ENCODE data around the gene CLOCK. TPM values are rescaled to one million over a fixed set of nuclear protein-coding genes. Genes with fewer than 3 reads are reported as not detected.
"Not testable (repeated sequence)": the region's sequence is repeated elsewhere in the genome, so short reads cannot be mapped to it uniquely, and the experiment has no call there.

Gene CLOCK
- 26.2 and 29.3 TPM in 2 replicates for total RNA-seq
- 9.6 and 10.4 TPM in 2 replicates for polyA plus RNA-seq

GRCh38 chr4:55546756-55547465, at the start of gene CLOCK:
Gene CLOCK, minus strand, starts transcription at chr4:55546909. Its CDS starts 64,124 bp downstream, at chr4:55482785.
- Histone ChIP-seq H4K20me1 (ENCODE audit: insufficient read depth, poor library complexity, severe bottlenecking) (peaks cover 12% of the 10 kb centered on the region), H2AFZ (peak within 1 kb of the TSS; percentile 90), H3K27ac (peak within 1 kb of the TSS; percentile 96), H3K9me3 (ENCODE audit: low read depth) (no peaks in the 10 kb centered on the region), H3K27me3 (no peaks in the 10 kb centered on the region), H3K79me2 (peaks cover 34% of the 10 kb centered on the region), H3K4me1 (ENCODE audit: insufficient read depth) (peaks cover 31% of the 10 kb centered on the region), H3K36me3 (replicated peaks; ENCODE audit: insufficient read depth, low read depth) (no peaks in the 10 kb centered on the region), H3K9me2 (replicated peaks; ENCODE audit: insufficient read depth) (no peaks in the 10 kb centered on the region), H3K4me3 (peak within 1 kb of the TSS; percentile 70), H3K4me2 (peak within 1 kb of the TSS; percentile 87)
- peak; percentile 55 for TF ChIP-seq CTCF (IDR thresholded peaks at IDR 0.05; ENCODE audit: poor library complexity)
- no peak for TF ChIP-seq EZH2phosphoT487 (IDR thresholded peaks at IDR 0.05; ENCODE audit: low read depth, severe bottlenecking, unreplicated experiment)
- WGBS (ENCODE audit: low lambda C conversion rate, missing lambda C conversion rate), result under 1% methylated on average over 56 of the region's 71 CpGs
- peak; percentile 95 for DNase-seq (ENCODE audit: low spot score)

GRCh38 chr4:55592014-55592413, 45.3 kb upstream of the CLOCK start, which contains the start of gene PDCL2:
Gene PDCL2, minus strand, starts transcription at chr4:55592245. Its CDS starts 136 bp downstream, at chr4:55592109.
- H3K4me1 ChIP-seq (ENCODE audit: insufficient read depth), result no peaks in the 10 kb centered on the region
- no peaks in the 10 kb centered on the region for H3K36me3 ChIP-seq (replicated peaks; ENCODE audit: insufficient read depth, low read depth)
- no peak within 1 kb of the TSS for H3K27ac ChIP-seq
- TF ChIP-seq EZH2 (IDR thresholded peaks at IDR 0.05; ENCODE audit: borderline replicate concordance), result no peak
- TF ChIP-seq CTCF (IDR thresholded peaks at IDR 0.05; ENCODE audit: poor library complexity), result no peak
- TF ChIP-seq EZH2phosphoT487 (IDR thresholded peaks at IDR 0.05; ENCODE audit: low read depth, severe bottlenecking, unreplicated experiment), result no peak
- H3K4me2 ChIP-seq, result no peak within 1 kb of the TSS
- no peaks in the 10 kb centered on the region for H4K20me1 ChIP-seq (ENCODE audit: insufficient read depth, poor library complexity, severe bottlenecking)
- WGBS (ENCODE audit: low lambda C conversion rate, missing lambda C conversion rate), result 97% methylated on average over 24 of the region's 24 CpGs
- H3K79me2 ChIP-seq, result no peaks in the 10 kb centered on the region
- no peaks in the 10 kb centered on the region for H3K27me3 ChIP-seq
- no peak within 1 kb of the TSS for H2AFZ ChIP-seq
- no peaks in the 10 kb centered on the region for H3K9me2 ChIP-seq (replicated peaks; ENCODE audit: insufficient read depth)
- H3K4me3 ChIP-seq, result no peak within 1 kb of the TSS
- H3K9me3 ChIP-seq (ENCODE audit: low read depth), result no peaks in the 10 kb centered on the region
- peak; percentile 3 for DNase-seq (ENCODE audit: low spot score)

GRCh38 chr4:55588160-55588559, 41.5 kb upstream of the CLOCK start:
- Histone ChIP-seq H3K9me3 (ENCODE audit: low read depth) (no peaks in the 10 kb centered on the region), H3K79me2 (no peaks in the 10 kb centered on the region), H3K36me3 (replicated peaks; ENCODE audit: insufficient read depth, low read depth) (no peaks in the 10 kb centered on the region), H3K27me3 (no peaks in the 10 kb centered on the region), H3K4me3 (no peak overlapping the region), H3K27ac (no peak overlapping the region), H3K4me1 (ENCODE audit: insufficient read depth) (no peaks in the 10 kb centered on the region), H3K9me2 (replicated peaks; ENCODE audit: insufficient read depth) (no peaks in the 10 kb centered on the region), H4K20me1 (ENCODE audit: insufficient read depth, poor library complexity, severe bottlenecking) (no peaks in the 10 kb centered on the region), H2AFZ (no peak overlapping the region), H3K4me2 (no peak overlapping the region)
- 81% methylated on average over 2 of the region's 2 CpGs for WGBS (ENCODE audit: low lambda C conversion rate, missing lambda C conversion rate)
- DNase-seq (ENCODE audit: low spot score), result no peak
- TF ChIP-seq EZH2 (IDR thresholded peaks at IDR 0.05; ENCODE audit: borderline replicate concordance), result no peak
- TF ChIP-seq EZH2phosphoT487 (IDR thresholded peaks at IDR 0.05; ENCODE audit: low read depth, severe bottlenecking, unreplicated experiment), result no peak
- no peak for TF ChIP-seq CTCF (IDR thresholded peaks at IDR 0.05; ENCODE audit: poor library complexity)

GRCh38 chr4:55582773-55583172, 36.1 kb upstream of the CLOCK start:
- H3K4me2 ChIP-seq; H3K9me2 ChIP-seq (replicated peaks; ENCODE audit: insufficient read depth); H2AFZ ChIP-seq; H3K79me2 ChIP-seq; H3K4me3 ChIP-seq; H3K27ac ChIP-seq; H3K4me1 ChIP-seq (ENCODE audit: insufficient read depth); H4K20me1 ChIP-seq (ENCODE audit: insufficient read depth, poor library complexity, severe bottlenecking); H3K36me3 ChIP-seq (replicated peaks; ENCODE audit: insufficient read depth, low read depth); DNase-seq (ENCODE audit: low spot score); H3K27me3 ChIP-seq; H3K9me3 ChIP-seq (ENCODE audit: low read depth): not testable (repeated sequence)
- WGBS (ENCODE audit: low lambda C conversion rate, missing lambda C conversion rate), result no CpG with 5 or more reads among the region's 2 CpGs
